Measurements from ENCODE around the gene ERICH6B. TPM values are rescaled to one million over a fixed set of nuclear protein-coding genes. Genes with fewer than 3 reads are reported as not detected.

ERICH6B gene
- total RNA-seq, 2 experiments from 2014 or later = not detected

DNA sequence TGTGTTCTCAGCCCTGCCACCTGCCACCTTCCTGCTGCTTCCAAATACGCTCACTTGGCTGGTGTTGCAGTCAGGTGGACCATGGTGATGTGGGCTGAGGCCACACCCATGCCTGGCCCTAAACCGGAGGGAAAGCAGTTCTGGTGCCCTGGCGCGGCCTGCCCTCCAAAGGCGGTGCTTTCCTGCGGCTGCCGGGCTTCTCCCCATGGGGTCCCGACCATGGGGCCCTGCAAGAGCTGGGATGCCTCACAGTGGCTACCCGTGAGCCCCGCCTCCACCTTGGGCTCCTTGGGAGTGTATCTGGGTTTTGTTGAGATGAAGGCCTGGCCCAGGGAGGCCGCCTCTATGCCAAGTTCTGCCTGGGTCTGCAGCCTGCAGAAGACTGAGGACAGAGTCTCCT is 73.7 kb downstream of the ERICH6B start:
- intact Hi-C loops (cut with micrococcal nuclease; ENCODE audit: unreplicated experiment) = no loop called here
- Histone ChIP-seq H3K4me1 (ENCODE audit: insufficient read depth, low read length, poor library complexity, severe bottlenecking) (no peaks in the 10 kb centered on the region), H4K20me1 (ENCODE audit: insufficient read depth, low read length) (no peaks in the 10 kb centered on the region), H2AFZ (ENCODE audit: low read length) (no peak overlapping the region), H3K79me2 (ENCODE audit: insufficient read depth, low read depth, low read length) (no peaks in the 10 kb centered on the region), H3K4me3 (ENCODE audit: low read depth, low read length, poor library complexity, severe bottlenecking) (no peak overlapping the region), H3K9me2 (ENCODE audit: insufficient read depth, low read length) (no peaks in the 10 kb centered on the region), H3K36me3 (ENCODE audit: insufficient read depth, low read length) (no peaks in the 10 kb centered on the region), H3K4me2 (ENCODE audit: low read length) (no peak overlapping the region), H3K27ac (ENCODE audit: low read depth, low read length, poor library complexity, severe bottlenecking) (no peak overlapping the region), H3K9me3 (ENCODE audit: low read length) (no peaks in the 10 kb centered on the region)
- ChIA-PET CTCF (ENCODE audit: unreplicated experiment) (no interaction called here), POLR2A (no interaction called here)
- TF ChIP-seq, protein P1, sequence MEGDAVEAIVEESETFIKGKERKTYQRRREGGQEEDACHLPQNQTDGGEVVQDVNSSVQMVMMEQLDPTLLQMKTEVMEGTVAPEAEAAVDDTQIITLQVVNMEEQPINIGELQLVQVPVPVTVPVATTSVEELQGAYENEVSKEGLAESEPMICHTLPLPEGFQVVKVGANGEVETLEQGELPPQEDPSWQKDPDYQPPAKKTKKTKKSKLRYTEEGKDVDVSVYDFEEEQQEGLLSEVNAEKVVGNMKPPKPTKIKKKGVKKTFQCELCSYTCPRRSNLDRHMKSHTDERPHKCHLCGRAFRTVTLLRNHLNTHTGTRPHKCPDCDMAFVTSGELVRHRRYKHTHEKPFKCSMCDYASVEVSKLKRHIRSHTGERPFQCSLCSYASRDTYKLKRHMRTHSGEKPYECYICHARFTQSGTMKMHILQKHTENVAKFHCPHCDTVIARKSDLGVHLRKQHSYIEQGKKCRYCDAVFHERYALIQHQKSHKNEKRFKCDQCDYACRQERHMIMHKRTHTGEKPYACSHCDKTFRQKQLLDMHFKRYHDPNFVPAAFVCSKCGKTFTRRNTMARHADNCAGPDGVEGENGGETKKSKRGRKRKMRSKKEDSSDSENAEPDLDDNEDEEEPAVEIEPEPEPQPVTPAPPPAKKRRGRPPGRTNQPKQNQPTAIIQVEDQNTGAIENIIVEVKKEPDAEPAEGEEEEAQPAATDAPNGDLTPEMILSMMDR (conservative IDR thresholded peaks at IDR 0.05; ENCODE audit: low read length) = no peak
- no peak for TF ChIP-seq EZH2phosphoT487 (IDR thresholded peaks at IDR 0.05; ENCODE audit: borderline replicate concordance, low read depth, low read length)
- DNase-seq (ENCODE audit: low spot score) = no peak
- BruUV-seq (replicated peaks) = no TSS peak

DNA sequence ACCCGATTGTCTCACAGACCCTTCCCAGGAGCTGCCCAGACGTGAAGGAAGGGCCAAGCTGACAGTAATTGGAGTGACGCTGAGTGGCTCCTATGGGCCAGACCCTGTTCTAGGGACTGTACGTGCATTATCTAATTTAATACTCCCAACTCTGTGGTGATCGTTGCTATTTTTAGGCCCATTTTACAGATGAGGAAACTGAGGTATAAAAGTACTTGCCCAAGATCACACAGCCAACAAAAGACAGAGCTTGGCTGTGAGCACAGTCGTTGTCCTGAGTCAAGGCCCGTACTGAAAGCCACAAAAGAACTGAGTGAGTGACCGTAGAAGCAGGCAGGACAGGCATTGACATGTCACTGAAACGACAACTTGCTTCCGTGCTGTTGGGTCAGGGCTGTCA is 74.7 kb downstream of the ERICH6B start:
- Histone ChIP-seq H2AFZ (ENCODE audit: low read length) (no peak overlapping the region), H3K4me1 (ENCODE audit: insufficient read depth, low read length, poor library complexity, severe bottlenecking) (no peaks in the 10 kb centered on the region), H3K79me2 (ENCODE audit: insufficient read depth, low read depth, low read length) (no peaks in the 10 kb centered on the region), H3K27ac (ENCODE audit: low read depth, low read length, poor library complexity, severe bottlenecking) (no peak overlapping the region), H3K9me3 (ENCODE audit: low read length) (no peaks in the 10 kb centered on the region), H3K9me2 (ENCODE audit: insufficient read depth, low read length) (no peaks in the 10 kb centered on the region), H3K36me3 (ENCODE audit: insufficient read depth, low read length) (peaks cover 5% of the 10 kb centered on the region; the same call in 1 of the 2 replicates), H4K20me1 (ENCODE audit: insufficient read depth, low read length) (no peaks in the 10 kb centered on the region), H3K4me3 (ENCODE audit: low read depth, low read length, poor library complexity, severe bottlenecking) (no peak overlapping the region), H3K4me2 (ENCODE audit: low read length) (no peak overlapping the region)
- BruUV-seq (replicated peaks) = no TSS peak
- ChIA-PET CTCF (ENCODE audit: unreplicated experiment) (no interaction called here), POLR2A (no interaction called here)
- intact Hi-C loops (cut with micrococcal nuclease; ENCODE audit: unreplicated experiment) = no loop called here
- no peak for DNase-seq (ENCODE audit: low spot score)
- TF ChIP-seq EZH2phosphoT487 (IDR thresholded peaks at IDR 0.05; ENCODE audit: borderline replicate concordance, low read depth, low read length) = no peak
- TF ChIP-seq, protein P1 (conservative IDR thresholded peaks at IDR 0.05; ENCODE audit: low read length) = no peak

DNA sequence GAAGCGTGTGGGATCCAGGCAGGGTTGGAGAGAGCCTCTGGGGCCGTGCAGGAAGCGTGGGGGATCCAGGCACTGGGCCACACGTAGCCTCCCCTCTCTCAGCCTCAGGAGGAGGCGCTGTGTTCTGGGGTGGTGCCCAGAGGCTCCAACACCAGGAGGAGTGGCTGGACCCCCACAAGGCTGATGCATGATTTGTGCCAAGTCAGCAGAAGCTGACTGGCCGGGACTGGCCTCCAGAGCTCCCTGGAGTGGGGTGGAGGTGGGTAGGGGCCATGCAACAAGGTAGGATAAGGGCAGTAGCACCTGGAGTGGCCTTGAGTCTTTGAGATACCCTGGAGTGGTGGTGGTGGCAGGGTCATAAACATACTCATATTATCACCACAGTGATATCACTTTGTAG is 75.3 kb downstream of the ERICH6B start:
- H3K4me2 ChIP-seq (ENCODE audit: low read length) = no peak overlapping the region
- no TSS peak for BruUV-seq (replicated peaks)
- ChIA-PET POLR2A (no interaction called here), CTCF (ENCODE audit: unreplicated experiment) (no interaction called here)
- TF ChIP-seq, protein P1 (conservative IDR thresholded peaks at IDR 0.05; ENCODE audit: low read length) = no peak
- no peak for TF ChIP-seq EZH2phosphoT487 (IDR thresholded peaks at IDR 0.05; ENCODE audit: borderline replicate concordance, low read depth, low read length)
- DNase-seq (ENCODE audit: low spot score) = no peak
- no peaks in the 10 kb centered on the region for H3K9me2 ChIP-seq (ENCODE audit: insufficient read depth, low read length)
- H3K4me3 ChIP-seq (ENCODE audit: low read depth, low read length, poor library complexity, severe bottlenecking) = no peak overlapping the region
- no peak overlapping the region for H3K27ac ChIP-seq (ENCODE audit: low read depth, low read length, poor library complexity, severe bottlenecking)
- no peaks in the 10 kb centered on the region for H3K4me1 ChIP-seq (ENCODE audit: insufficient read depth, low read length, poor library complexity, severe bottlenecking)
- H3K36me3 ChIP-seq (ENCODE audit: insufficient read depth, low read length) = peaks cover 11% of the 10 kb centered on the region; the same call in 1 of the 2 replicates
- H3K79me2 ChIP-seq (ENCODE audit: insufficient read depth, low read depth, low read length) = no peaks in the 10 kb centered on the region
- H3K9me3 ChIP-seq (ENCODE audit: low read length) = no peaks in the 10 kb centered on the region
- H2AFZ ChIP-seq (ENCODE audit: low read length) = no peak overlapping the region
- intact Hi-C loops (cut with micrococcal nuclease; ENCODE audit: unreplicated experiment) = no loop called here
- no peaks in the 10 kb centered on the region for H4K20me1 ChIP-seq (ENCODE audit: insufficient read depth, low read length)
